IPS-15b (cell line): ENCODE results near the gene COL2A1.

Experiments used
- H3K27me3 ChIP-seq: one replicate; pipeline ENCODE4 v1.6.1; 2013; ENCODE audit warnings: low read length; ENCODE audit not compliant: control insufficient read depth, insufficient read depth
- H3K36me3 ChIP-seq: one replicate; pipeline ENCODE4 v1.6.1; 2013; ENCODE audit warnings: low read length; ENCODE audit not compliant: control insufficient read depth, insufficient read depth
- H3K4me1 ChIP-seq: one replicate; pipeline ENCODE4 v1.6.1; 2013; ENCODE audit warnings: mild to moderate bottlenecking, low read length; ENCODE audit not compliant: control insufficient read depth, insufficient read depth
- H3K4me3 ChIP-seq: one replicate; pipeline ENCODE4 v1.5.1; 2013; ENCODE audit warnings: low read depth, low read length
- H3K9ac ChIP-seq: one replicate; pipeline ENCODE4 v1.6.1; 2013; ENCODE audit warnings: low read depth, mild to moderate bottlenecking, low read length
- H3K9me3 ChIP-seq: one replicate; pipeline ENCODE4 v1.6.1; 2013; ENCODE audit warnings: mild to moderate bottlenecking, low read length; ENCODE audit not compliant: control insufficient read depth, insufficient read depth

COL2A1 gene

GRCh38 chr12:48028541-48029431 is 24.5 kb upstream of the COL2A1 start:
- Histone ChIP-seq H3K9ac (no peak overlapping the region), H3K27me3 (peaks cover 100% of the 10 kb centered on the region), H3K9me3 (no peaks in the 10 kb centered on the region), H3K4me1 (peaks cover 1% of the 10 kb centered on the region), H3K4me3 (no peak overlapping the region), H3K36me3 (no peaks in the 10 kb centered on the region)

GRCh38 chr12:48027183-48028002 is 23.1 kb upstream of the COL2A1 start:
- no peaks in the 10 kb centered on the region for H3K36me3 ChIP-seq
- H3K9me3 ChIP-seq = no peaks in the 10 kb centered on the region
- no peak overlapping the region for H3K9ac ChIP-seq
- H3K4me3 ChIP-seq = peak overlapping the region; percentile 18
- H3K27me3 ChIP-seq = peaks cover 100% of the 10 kb centered on the region
- peaks cover 10% of the 10 kb centered on the region for H3K4me1 ChIP-seq

- H3K36me3 ChIP-seq = no peaks in the 10 kb centered on the region
- no peak overlapping the region for H3K9ac ChIP-seq
Observed at GRCh38 chr12:48026060-48026827, 22.0 kb upstream of the COL2A1 start.

GRCh38 chr12:48025281-48025680 is 21.0 kb upstream of the COL2A1 start:
- H3K4me1 ChIP-seq = peaks cover 10% of the 10 kb centered on the region
- H3K36me3 ChIP-seq = no peaks in the 10 kb centered on the region
- H3K27me3 ChIP-seq = peaks cover 98% of the 10 kb centered on the region
- no peak overlapping the region for H3K4me3 ChIP-seq
- no peak overlapping the region for H3K9ac ChIP-seq
- no peaks in the 10 kb centered on the region for H3K9me3 ChIP-seq

More at GRCh38 chr12:48026060-48026827, 22.0 kb upstream of the COL2A1 start:
- Histone ChIP-seq H3K27me3 (peaks cover 98% of the 10 kb centered on the region), H3K9me3 (no peaks in the 10 kb centered on the region), H3K4me3 (peak overlapping the region; percentile 5), H3K4me1 (peaks cover 10% of the 10 kb centered on the region)

GRCh38 chr12:48024735-48025134 is 20.5 kb upstream of the COL2A1 start:
- Histone ChIP-seq H3K4me1 (peaks cover 10% of the 10 kb centered on the region), H3K36me3 (no peaks in the 10 kb centered on the region), H3K9ac (no peak overlapping the region), H3K27me3 (peaks cover 98% of the 10 kb centered on the region), H3K9me3 (no peaks in the 10 kb centered on the region), H3K4me3 (no peak overlapping the region)

GRCh38 chr12:48023386-48023785 is 19.1 kb upstream of the COL2A1 start:
- H3K4me3 ChIP-seq = peak overlapping the region; percentile 8
- no peaks in the 10 kb centered on the region for H3K36me3 ChIP-seq
- no peak overlapping the region for H3K9ac ChIP-seq
- no peaks in the 10 kb centered on the region for H3K9me3 ChIP-seq
- H3K27me3 ChIP-seq = peaks cover 98% of the 10 kb centered on the region
- peaks cover 10% of the 10 kb centered on the region for H3K4me1 ChIP-seq

GRCh38 chr12:48022676-48023385 is 18.6 kb upstream of the COL2A1 start:
- Histone ChIP-seq H3K27me3 (peaks cover 98% of the 10 kb centered on the region), H3K9me3 (no peaks in the 10 kb centered on the region), H3K4me1 (peaks cover 10% of the 10 kb centered on the region), H3K36me3 (no peaks in the 10 kb centered on the region), H3K9ac (no peak overlapping the region), H3K4me3 (peak overlapping the region; percentile 20)

GRCh38 chr12:48022180-48022521 is 17.9 kb upstream of the COL2A1 start:
- H3K27me3 ChIP-seq = peaks cover 98% of the 10 kb centered on the region
- peaks cover 10% of the 10 kb centered on the region for H3K4me1 ChIP-seq
- H3K9me3 ChIP-seq = no peaks in the 10 kb centered on the region
- no peak overlapping the region for H3K4me3 ChIP-seq
- H3K9ac ChIP-seq = no peak overlapping the region
- no peaks in the 10 kb centered on the region for H3K36me3 ChIP-seq

GRCh38 chr12:48021485-48022179 is 17.4 kb upstream of the COL2A1 start:
- Histone ChIP-seq H3K4me1 (peaks cover 10% of the 10 kb centered on the region), H3K4me3 (no peak overlapping the region), H3K36me3 (no peaks in the 10 kb centered on the region), H3K27me3 (peaks cover 98% of the 10 kb centered on the region), H3K9ac (no peak overlapping the region), H3K9me3 (no peaks in the 10 kb centered on the region)

- H3K4me3 ChIP-seq = no peak overlapping the region
- no peak overlapping the region for H3K9ac ChIP-seq
- peaks cover 10% of the 10 kb centered on the region for H3K4me1 ChIP-seq
- no peaks in the 10 kb centered on the region for H3K9me3 ChIP-seq
- H3K36me3 ChIP-seq = no peaks in the 10 kb centered on the region
- H3K27me3 ChIP-seq = peaks cover 98% of the 10 kb centered on the region
Observed at GRCh38 chr12:48019639-48020265, 15.5 kb upstream of the COL2A1 start.
